Mesenchymal stem cell (in vitro differentiated cells and primary cell): ENCODE measurements around the gene STAC.

ENCODE experiments used
- DNase-seq: peaks from one replicate; pipeline ENCODE4 v3.0.0-alpha.2; 2013
- H2AFZ ChIP-seq: one replicate; pipeline ENCODE4 v1.6.1; 2013; ENCODE audit warnings: low read depth, mild to moderate bottlenecking, control low read depth, inconsistent platforms, low read length, moderate library complexity
- H2AK5ac ChIP-seq: 2 replicates; pipeline ENCODE4 v1.6.1; 2013; ENCODE audit warnings: low read length, moderate library complexity, mild to moderate bottlenecking, inconsistent platforms; ENCODE audit not compliant: severe bottlenecking
- H2BK120ac ChIP-seq: one replicate; pipeline ENCODE4 v1.6.1; 2013; ENCODE audit warnings: low read depth, mild to moderate bottlenecking, inconsistent platforms, low read length, moderate library complexity
- H2BK12ac ChIP-seq, 2 experiments: one replicate each; pipeline ENCODE4 v1.6.1; 2013; ENCODE audit warnings: inconsistent platforms in 2 of 2, low read length in 2 of 2, mild to moderate bottlenecking in 2 of 2, moderate library complexity in 2 of 2, control low read depth in 1 of 2
- H2BK15ac ChIP-seq: one replicate; pipeline ENCODE4 v1.6.1; 2013; ENCODE audit warnings: mild to moderate bottlenecking, low read depth, inconsistent platforms; ENCODE audit not compliant: poor library complexity, severe bottlenecking
- H2BK5ac ChIP-seq: 2 replicates; pipeline ENCODE4 v1.6.1; 2013; ENCODE audit warnings: low read depth, mild to moderate bottlenecking, low read length, control low read depth, inconsistent platforms; ENCODE audit not compliant: poor library complexity, severe bottlenecking
- H3K14ac ChIP-seq, 2 experiments: one replicate each; pipeline ENCODE4 v1.6.1; 2013; ENCODE audit warnings: inconsistent platforms in 2 of 2, low read length in 2 of 2, control low read depth in 1 of 2, mild to moderate bottlenecking in 1 of 2, moderate library complexity in 1 of 2
- H3K18ac ChIP-seq, 2 experiments: one replicate each; pipeline ENCODE4 v1.6.1; 2013; ENCODE audit warnings: inconsistent platforms in 2 of 2, low read length in 2 of 2, control low read depth in 1 of 2, low read depth in 1 of 2, mild to moderate bottlenecking in 1 of 2
- H3K23ac ChIP-seq, 2 experiments: one replicate each; pipeline ENCODE4 v1.6.1; 2013; ENCODE audit warnings: inconsistent platforms in 2 of 2, low read length in 2 of 2, mild to moderate bottlenecking in 2 of 2, moderate library complexity in 2 of 2, control low read depth in 1 of 2
- H3K27ac ChIP-seq: 2 replicates; pipeline ENCODE4 v1.5.1; 2013; ENCODE audit warnings: mild to moderate bottlenecking, moderate library complexity, low read length, control low read depth, inconsistent platforms; ENCODE audit not compliant: poor library complexity, severe bottlenecking
- H3K27me3 ChIP-seq, 2 experiments: 2 replicates each; pipeline versions ENCODE4 v1.6.1 to v1.7.0; 2013; ENCODE audit warnings: low read length in 2 of 2, mild to moderate bottlenecking in 2 of 2, moderate library complexity in 2 of 2, control low read depth in 1 of 2, inconsistent platforms in 1 of 2; ENCODE audit not compliant: control insufficient read depth in 1 of 2, insufficient read depth in 1 of 2
- H3K36me3 ChIP-seq, 2 experiments: 2 replicates each; pipeline versions ENCODE4 v1.6.1 to v1.7.0; 2013; ENCODE audit warnings: low read length in 2 of 2, control low read depth in 1 of 2, inconsistent platforms in 1 of 2, low read depth in 1 of 2, mild to moderate bottlenecking in 1 of 2; ENCODE audit not compliant: insufficient read depth in 2 of 2, control insufficient read depth in 1 of 2
- H3K4ac ChIP-seq, 2 experiments: one replicate each; pipeline ENCODE4 v1.6.1; 2013; ENCODE audit warnings: inconsistent platforms in 2 of 2, low read length in 2 of 2, mild to moderate bottlenecking in 2 of 2, moderate library complexity in 2 of 2, control low read depth in 1 of 2, low read depth in 1 of 2
- H3K4me1 ChIP-seq: 2 replicates; pipeline ENCODE4 v1.6.1; 2013; ENCODE audit warnings: low read depth, low read length, control low read depth; ENCODE audit not compliant: control insufficient read depth, insufficient read depth
- H3K4me2 ChIP-seq: 2 replicates; pipeline ENCODE4 v1.6.1; 2013; ENCODE audit warnings: low read length, mild to moderate bottlenecking, inconsistent platforms; ENCODE audit not compliant: poor library complexity, severe bottlenecking
- H3K4me3 ChIP-seq, 2 experiments: 2 replicates each; pipeline versions ENCODE4 v1.5.1 to v1.7.0; 2013; ENCODE audit warnings: low read length in 2 of 2, mild to moderate bottlenecking in 2 of 2, control low read depth in 1 of 2, low read depth in 1 of 2; ENCODE audit not compliant: insufficient read depth in 1 of 2
- H3K79me1 ChIP-seq: replicated peaks from 2 replicates; pipeline ENCODE4 v1.6.1; 2013; ENCODE audit warnings: mild to moderate bottlenecking, control low read depth, low read length, inconsistent platforms; ENCODE audit not compliant: poor library complexity, severe bottlenecking
- H3K9ac ChIP-seq: 2 replicates; pipeline ENCODE4 v1.7.0; 2013; ENCODE audit warnings: mild to moderate bottlenecking, low read length, moderate library complexity
- H3K9me3 ChIP-seq: 2 replicates; pipeline ENCODE4 v1.7.0; 2013; ENCODE audit warnings: mild to moderate bottlenecking, low read length; ENCODE audit not compliant: control insufficient read depth
- H4K8ac ChIP-seq: one replicate; pipeline ENCODE4 v1.6.1; 2013; ENCODE audit warnings: inconsistent platforms, mild to moderate bottlenecking, low read length, moderate library complexity
- H4K91ac ChIP-seq: one replicate; pipeline ENCODE4 v1.6.1; 2013; ENCODE audit warnings: mild to moderate bottlenecking, low read length, inconsistent platforms
- WGBS: methylation state at CpG from one replicate; pipeline ENCODE4 v1.1.7; 2013; ENCODE audit warnings: mixed read lengths; 5-methylcytosine and 5-hydroxymethylcytosine counted together

STAC gene

DNA sequence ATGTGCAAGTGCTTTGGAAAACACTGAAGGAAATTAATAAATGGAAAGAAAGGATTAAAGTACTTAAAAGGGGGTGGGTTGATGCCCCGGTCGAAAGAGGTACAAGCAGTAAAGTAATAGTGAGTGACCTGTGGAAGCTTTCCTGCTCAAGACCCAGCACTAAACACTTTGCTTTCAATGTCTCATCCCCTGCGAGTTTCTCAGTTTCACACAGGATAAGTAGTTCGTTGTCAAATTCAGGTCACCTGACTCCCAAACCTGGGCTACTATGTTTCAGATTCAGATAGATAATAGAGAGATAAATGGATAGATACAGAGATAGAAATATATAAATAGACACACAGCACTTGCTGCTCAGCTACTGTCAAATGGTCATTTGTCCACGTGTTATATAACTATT lies 19.6 kb downstream of the STAC start:
- no peaks in the 10 kb centered on the region for H3K27me3 ChIP-seq
- H2BK15ac ChIP-seq: no peak overlapping the region
- WGBS: 86% methylated on average over 3 of the region's 5 CpGs
- H3K4ac ChIP-seq: no peak overlapping the region
- H3K27ac ChIP-seq: no peak overlapping the region
- H3K79me1 ChIP-seq: peaks cover 4% of the 10 kb centered on the region
- no peak overlapping the region for H3K23ac ChIP-seq
- H3K36me3 ChIP-seq: no peaks in the 10 kb centered on the region
- H3K18ac ChIP-seq: no peak overlapping the region
- peaks cover under 1% of the 10 kb centered on the region for H3K4me1 ChIP-seq
- H2AK5ac ChIP-seq: no peak overlapping the region
- no peak overlapping the region for H4K91ac ChIP-seq
- H3K9ac ChIP-seq: no peak overlapping the region
- no peak for DNase-seq
- H3K9me3 ChIP-seq: no peaks in the 10 kb centered on the region
- no peak overlapping the region for H3K14ac ChIP-seq
- no peak overlapping the region for H2BK5ac ChIP-seq
- H2BK120ac ChIP-seq: no peak overlapping the region
- no peak overlapping the region for H2AFZ ChIP-seq
- no peak overlapping the region for H4K8ac ChIP-seq
- H2BK12ac ChIP-seq: no peak overlapping the region
- H3K4me3 ChIP-seq: no peak overlapping the region
- H3K4me2 ChIP-seq: no peak overlapping the region

DNA sequence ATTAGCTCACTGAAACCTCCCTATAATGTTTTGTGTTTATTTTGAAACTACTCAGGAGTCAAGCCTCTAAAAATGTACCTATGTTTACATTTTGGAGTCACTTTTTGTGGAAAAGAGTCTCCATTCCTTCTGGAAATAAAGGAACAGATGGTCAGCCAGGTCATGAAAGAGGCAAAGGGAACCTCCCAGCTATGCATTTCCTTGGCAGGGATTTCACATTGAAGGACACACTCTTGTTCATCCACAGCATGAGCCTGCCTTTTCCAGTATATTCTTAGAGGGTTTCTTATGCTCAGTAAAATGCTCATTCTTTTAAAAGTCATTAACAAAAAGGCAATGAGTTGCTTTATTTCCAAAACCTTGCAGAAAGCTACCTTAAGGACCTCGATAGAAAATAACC lies 20.8 kb downstream of the STAC start:
- H3K14ac ChIP-seq: no peak overlapping the region

DNA sequence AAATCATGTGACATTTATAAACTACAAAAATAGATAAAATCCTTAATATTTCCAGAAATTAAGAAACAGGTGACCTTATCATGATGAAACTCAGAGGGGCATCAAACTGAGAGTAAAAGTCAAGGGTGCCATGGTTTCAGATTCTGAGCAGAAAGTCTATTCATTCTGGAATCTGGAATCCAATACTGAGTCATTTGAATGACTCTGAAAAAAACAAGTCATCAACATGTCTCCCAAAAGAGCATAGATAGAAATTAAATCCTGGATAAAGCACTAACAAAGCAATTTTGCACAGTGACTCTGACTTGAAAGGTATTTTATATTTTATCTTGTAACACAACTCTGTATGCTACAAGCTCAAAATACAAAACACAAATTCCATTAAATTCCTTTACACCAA lies 23.4 kb downstream of the STAC start:
- no peak overlapping the region for H2BK12ac ChIP-seq
- H3K23ac ChIP-seq: no peak overlapping the region
- DNase-seq: no peak
- no peak overlapping the region for H3K18ac ChIP-seq
- no peak overlapping the region for H2BK120ac ChIP-seq
- no peaks in the 10 kb centered on the region for H3K36me3 ChIP-seq
- H2AFZ ChIP-seq: no peak overlapping the region
- no peak overlapping the region for H3K14ac ChIP-seq
- no peak overlapping the region for H3K4ac ChIP-seq
- no peak overlapping the region for H2BK5ac ChIP-seq
- no peak overlapping the region for H4K91ac ChIP-seq
- H3K27me3 ChIP-seq: no peaks in the 10 kb centered on the region
- H3K4me1 ChIP-seq: peaks cover 5% of the 10 kb centered on the region
- H2BK15ac ChIP-seq: no peak overlapping the region
- H4K8ac ChIP-seq: no peak overlapping the region
- H3K9me3 ChIP-seq: no peaks in the 10 kb centered on the region
- no peak overlapping the region for H3K4me3 ChIP-seq
- H2AK5ac ChIP-seq: no peak overlapping the region
- H3K27ac ChIP-seq: no peak overlapping the region
- H3K9ac ChIP-seq: no peak overlapping the region
- peaks cover 16% of the 10 kb centered on the region for H3K79me1 ChIP-seq
- no peak overlapping the region for H3K4me2 ChIP-seq

More for the DNA sequence above, 20.8 kb downstream of the STAC start:
- peaks cover 11% of the 10 kb centered on the region for H3K79me1 ChIP-seq
- no peak overlapping the region for H2BK15ac ChIP-seq
- no peak overlapping the region for H3K4me3 ChIP-seq
- H3K23ac ChIP-seq: no peak overlapping the region
- no peak overlapping the region for H2BK120ac ChIP-seq
- H3K27ac ChIP-seq: no peak overlapping the region
- H3K9ac ChIP-seq: no peak overlapping the region
- no peak overlapping the region for H4K8ac ChIP-seq
- WGBS: 94% methylated on average over 1 of the region's 1 CpG
- H3K4me1 ChIP-seq: peaks cover 4% of the 10 kb centered on the region
- no peaks in the 10 kb centered on the region for H3K27me3 ChIP-seq
- H3K4ac ChIP-seq: no peak overlapping the region
- H3K18ac ChIP-seq: no peak overlapping the region
- no peak overlapping the region for H2AK5ac ChIP-seq
- no peak overlapping the region for H2BK12ac ChIP-seq
- no peak overlapping the region for H2BK5ac ChIP-seq
- no peak overlapping the region for H3K4me2 ChIP-seq
- DNase-seq: no peak
- H4K91ac ChIP-seq: no peak overlapping the region
- H3K9me3 ChIP-seq: no peaks in the 10 kb centered on the region
- H2AFZ ChIP-seq: no peak overlapping the region
- no peaks in the 10 kb centered on the region for H3K36me3 ChIP-seq

DNA sequence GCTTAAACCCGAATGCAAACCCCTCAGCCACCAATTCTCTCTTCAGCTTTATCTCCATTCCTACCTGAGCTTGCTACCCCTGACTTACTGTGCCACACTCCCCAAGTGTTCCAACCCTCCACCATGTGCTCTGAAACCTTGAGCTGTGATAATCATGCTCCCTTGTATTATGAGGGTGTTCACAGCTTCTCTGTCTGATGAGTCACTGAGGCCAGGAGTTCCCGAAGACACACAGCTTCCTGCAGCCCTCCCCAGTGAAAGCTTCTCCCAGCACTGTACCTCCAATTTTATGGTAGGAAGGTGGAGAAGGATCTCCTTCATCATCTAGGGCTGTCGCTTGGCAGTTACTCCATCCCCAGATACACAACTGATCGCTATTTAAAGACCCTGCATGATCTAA lies 24.9 kb downstream of the STAC start:
- no peaks in the 10 kb centered on the region for H3K9me3 ChIP-seq
- no peak overlapping the region for H3K18ac ChIP-seq
- no peak overlapping the region for H3K23ac ChIP-seq
- peaks cover 16% of the 10 kb centered on the region for H3K79me1 ChIP-seq
- peak overlapping the region in 1 of 2 experiments; percentile 38 for H3K14ac ChIP-seq
- H3K27ac ChIP-seq: no peak overlapping the region
- no peak overlapping the region for H3K4me2 ChIP-seq
- no peak overlapping the region for H4K91ac ChIP-seq
- H3K9ac ChIP-seq: no peak overlapping the region
- no peak overlapping the region for H4K8ac ChIP-seq
- H2AFZ ChIP-seq: no peak overlapping the region
- no peak overlapping the region for H3K4me3 ChIP-seq
- no peaks in the 10 kb centered on the region for H3K27me3 ChIP-seq
- H2BK120ac ChIP-seq: no peak overlapping the region
- H3K36me3 ChIP-seq: no peaks in the 10 kb centered on the region
- peak overlapping the region; percentile 9 for H2AK5ac ChIP-seq
- DNase-seq: no peak
- no peak overlapping the region for H2BK12ac ChIP-seq
- peaks cover 5% of the 10 kb centered on the region for H3K4me1 ChIP-seq
- 81% methylated on average over 4 of the region's 4 CpGs for WGBS
- H2BK5ac ChIP-seq: no peak overlapping the region
- H2BK15ac ChIP-seq: no peak overlapping the region
- H3K4ac ChIP-seq: no peak overlapping the region
